ENCODE measurements around the gene MB21D2. TPM values are rescaled to one million over a fixed set of nuclear protein-coding genes. Genes with fewer than 3 reads are reported as not detected.

The MB21D2 gene
- total RNA-seq, 1 experiment from 2014 or later = 2.8 TPM

DNA sequence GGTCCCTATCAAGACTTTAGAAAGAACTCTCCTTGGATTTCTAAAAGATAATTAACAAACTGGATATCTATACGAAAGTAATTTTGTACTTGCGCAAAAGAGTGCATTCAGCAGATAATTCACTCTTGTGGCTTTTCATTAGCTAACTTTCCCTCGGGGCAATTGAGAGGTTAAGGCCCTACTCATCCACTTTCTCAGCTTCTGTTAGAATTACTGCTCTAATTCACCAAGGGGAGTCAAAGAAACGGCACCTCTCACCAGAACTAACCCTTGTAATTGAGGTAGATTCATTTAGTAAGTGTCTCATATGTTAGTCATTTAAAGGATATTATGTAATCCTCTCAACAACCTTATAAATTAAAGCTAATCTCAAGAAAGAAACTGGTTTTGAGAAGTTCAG is 22.5 kb upstream of the MB21D2 start:
- Histone ChIP-seq H3K9ac (ENCODE audit: low read length) (no peak overlapping the region), H3K4me3 (replicated peaks in 1 of 2; ENCODE audit: low read depth in 1 of 2, low read length in 2 of 2) (no peak overlapping the region), H3K4me1 (ENCODE audit: control insufficient read depth in 1 of 2, insufficient read depth in 2 of 2, low read length in 2 of 2) (no peaks in the 10 kb centered on the region), H3K9me2 (ENCODE audit: insufficient read depth) (no peaks in the 10 kb centered on the region), H3K9me3 (ENCODE audit: control insufficient read depth in 1 of 2, insufficient read depth in 1 of 2, low read depth in 1 of 2, low read length in 2 of 2) (no peaks in the 10 kb centered on the region), H3K4me2 (ENCODE audit: low read length) (no peak overlapping the region), H2AFZ (ENCODE audit: low read depth, low read length, poor library complexity, severe bottlenecking) (no peak overlapping the region), H4K20me1 (ENCODE audit: insufficient read depth) (no peaks in the 10 kb centered on the region), H3K27me3 (ENCODE audit: insufficient read depth, low read length) (no peaks in the 10 kb centered on the region; the same call in 1 of the 2 replicates), H3K27ac (ENCODE audit: low read depth, low read length) (no peak overlapping the region), H3K79me2 (ENCODE audit: insufficient read depth, low read length) (no peaks in the 10 kb centered on the region), H3K36me3 (ENCODE audit: control insufficient read depth in 1 of 2, insufficient read depth in 2 of 2, low read length in 2 of 2) (no peaks in the 10 kb centered on the region)
- CTCF ChIA-PET = no interaction called here
- ATAC-seq (no peak), DNase-seq (ENCODE audit: low read depth, low spot score) (no peak)
- no TSS peak for BruUV-seq (replicated peaks)
- intact Hi-C loops (cut with micrococcal nuclease) = no loop called here
- TF ChIP-seq ZBTB33 (IDR thresholded peaks at IDR 0.05; ENCODE audit: extremely low read depth, insufficient replicate concordance, low read length) = no peak
- TF ChIP-seq EGR1 (IDR thresholded peaks at IDR 0.05; ENCODE audit: low read depth) = no peak
- TF ChIP-seq JUND (IDR thresholded peaks at IDR 0.05) = no peak
- TF ChIP-seq, protein P1, sequence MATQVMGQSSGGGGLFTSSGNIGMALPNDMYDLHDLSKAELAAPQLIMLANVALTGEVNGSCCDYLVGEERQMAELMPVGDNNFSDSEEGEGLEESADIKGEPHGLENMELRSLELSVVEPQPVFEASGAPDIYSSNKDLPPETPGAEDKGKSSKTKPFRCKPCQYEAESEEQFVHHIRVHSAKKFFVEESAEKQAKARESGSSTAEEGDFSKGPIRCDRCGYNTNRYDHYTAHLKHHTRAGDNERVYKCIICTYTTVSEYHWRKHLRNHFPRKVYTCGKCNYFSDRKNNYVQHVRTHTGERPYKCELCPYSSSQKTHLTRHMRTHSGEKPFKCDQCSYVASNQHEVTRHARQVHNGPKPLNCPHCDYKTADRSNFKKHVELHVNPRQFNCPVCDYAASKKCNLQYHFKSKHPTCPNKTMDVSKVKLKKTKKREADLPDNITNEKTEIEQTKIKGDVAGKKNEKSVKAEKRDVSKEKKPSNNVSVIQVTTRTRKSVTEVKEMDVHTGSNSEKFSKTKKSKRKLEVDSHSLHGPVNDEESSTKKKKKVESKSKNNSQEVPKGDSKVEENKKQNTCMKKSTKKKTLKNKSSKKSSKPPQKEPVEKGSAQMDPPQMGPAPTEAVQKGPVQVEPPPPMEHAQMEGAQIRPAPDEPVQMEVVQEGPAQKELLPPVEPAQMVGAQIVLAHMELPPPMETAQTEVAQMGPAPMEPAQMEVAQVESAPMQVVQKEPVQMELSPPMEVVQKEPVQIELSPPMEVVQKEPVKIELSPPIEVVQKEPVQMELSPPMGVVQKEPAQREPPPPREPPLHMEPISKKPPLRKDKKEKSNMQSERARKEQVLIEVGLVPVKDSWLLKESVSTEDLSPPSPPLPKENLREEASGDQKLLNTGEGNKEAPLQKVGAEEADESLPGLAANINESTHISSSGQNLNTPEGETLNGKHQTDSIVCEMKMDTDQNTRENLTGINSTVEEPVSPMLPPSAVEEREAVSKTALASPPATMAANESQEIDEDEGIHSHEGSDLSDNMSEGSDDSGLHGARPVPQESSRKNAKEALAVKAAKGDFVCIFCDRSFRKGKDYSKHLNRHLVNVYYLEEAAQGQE (IDR thresholded peaks at IDR 0.05; ENCODE audit: low read depth) = no peak
- no peak for TF ChIP-seq CEBPB (IDR thresholded peaks at IDR 0.05; ENCODE audit: low read depth)
- no peak for TF ChIP-seq SIN3A (IDR thresholded peaks at IDR 0.05; ENCODE audit: low read depth)
- POLR2A ChIA-PET = no interaction called here
- RAD21 ChIA-PET (ENCODE audit: low non-redundant PET in 1 of 2, low total read pairs in 2 of 2, uncharacterized antibody in 2 of 2, unreplicated experiment in 2 of 2) = no interaction called here

Measured in HCT116 (cell line).